ENCODE results near the gene CGB3. TPM values are rescaled to one million over a fixed set of nuclear protein-coding genes. Genes with fewer than 3 reads are reported as not detected.

CGB3 gene
- total RNA-seq, 1 experiment from 2014 or later, result 0.46 TPM

- Histone ChIP-seq H3K9me3 (ENCODE audit: control insufficient read depth, low read depth, low read length) (no peaks in the 10 kb centered on the region), H3K9ac (ENCODE audit: extremely low read depth, insufficient read length, low read length) (no peak overlapping the region), H3K4me2 (ENCODE audit: insufficient read depth, insufficient read length, low read length) (no peak overlapping the region), H4K20me1 (ENCODE audit: control insufficient read depth, insufficient read depth, insufficient read length) (no peaks in the 10 kb centered on the region), H2BK12ac (ENCODE audit: insufficient read length, low read depth, low read length) (no peak overlapping the region), H3K56ac (ENCODE audit: insufficient read length, low read depth, low read length) (no peak overlapping the region), H4K91ac (ENCODE audit: insufficient read length, low read depth, low read length) (no peak overlapping the region), H2BK120ac (ENCODE audit: low read depth, low read length, poor library complexity, severe bottlenecking) (no peak overlapping the region), H3K27me3 (ENCODE audit: insufficient read depth, low read length) (no peaks in the 10 kb centered on the region), H3K18ac (ENCODE audit: insufficient read length, low read depth, low read length) (no peak overlapping the region), H4K5ac (ENCODE audit: insufficient read length, low read depth, low read length) (no peak overlapping the region), H3K79me1 (ENCODE audit: insufficient read depth, low read depth, low read length, poor library complexity, severe bottlenecking) (no peaks in the 10 kb centered on the region), H3K14ac (ENCODE audit: insufficient read depth, low read length) (no peak overlapping the region), H2AFZ (ENCODE audit: low read length) (no peak overlapping the region), H3K4ac (ENCODE audit: low read depth, low read length) (no peak overlapping the region), H2BK15ac (ENCODE audit: low read depth, low read length) (no peak overlapping the region), H3K79me2 (ENCODE audit: insufficient read depth, low read length) (no peaks in the 10 kb centered on the region), H3T11ph (ENCODE audit: low read length) (no peak overlapping the region), H2AK5ac (ENCODE audit: insufficient read length, low read length) (no peak overlapping the region), H2BK20ac (ENCODE audit: low read depth, low read length, poor library complexity, severe bottlenecking) (no peak overlapping the region), H3K23ac (ENCODE audit: insufficient read length, low read depth, low read length) (no peak overlapping the region), H3K23me2 (ENCODE audit: insufficient read length, low read depth, low read length, poor library complexity, severe bottlenecking) (no peaks in the 10 kb centered on the region), H4K8ac (replicated peaks; ENCODE audit: insufficient read length, low read depth, low read length) (no peak overlapping the region), H3K27ac (ENCODE audit: insufficient read length, low read depth, low read length) (no peak overlapping the region), H3K4me1 (ENCODE audit: insufficient read depth, low read length) (no peaks in the 10 kb centered on the region), H2BK5ac (ENCODE audit: insufficient read length, low read length) (no peak overlapping the region)
- Mint-ChIP-seq H3K27ac (no peak overlapping the region), H3K36me3 (ENCODE audit: insufficient read depth in 1 of 3, low read depth in 3 of 3) (peaks cover 29 to 72% (median 67%) of the 10 kb centered on the region in 3 experiments), H3K9me3 (no peaks in the 10 kb centered on the region; a peak in 1 of 5 replicates), H3K27me3 (ENCODE audit: low read depth) (no peaks in the 10 kb centered on the region), H3K4me3 (no peak overlapping the region), H3K4me1 (peaks cover 8% of the 10 kb centered on the region in 2 experiments)
- no peak for TF ChIP-seq CTCF (conservative IDR thresholded peaks at IDR 0.05)
- WGBS (ENCODE audit: extremely low coverage, insufficient read length, low lambda C conversion rate), result no CpG with 5 or more reads among the region's 13 CpGs
- DNase-seq, result no peak
These were observed 38.4 kb downstream of the CGB3 start for GRCh38 chr19:48985711-48986110.
